SK-N-SH (cell line): ENCODE measurements around the gene MPHOSPH9. TPM values are rescaled to one million over a fixed set of nuclear protein-coding genes. Genes with fewer than 3 reads are reported as not detected.

ENCODE experiments used
- CTCF ChIA-PET: fragments of 300-600, 350-600 bp; formaldehyde crosslinking; extraction: SDS; loops from one replicate; lab custom pipeline; 2021; lab: Yijun Ruan, JAX
- POLR2A ChIA-PET: fragments of 350-600 bp; sonication (Branson Sonifier 250); formaldehyde crosslinking; extraction: SDS; loops from one replicate; lab custom pipeline; 2020; ENCODE audit warnings: antibody characterized with exemption, inconsistent platforms; lab: Yijun Ruan, JAX
- DNase-seq: peaks from one replicate; pipeline ENCODE4 v3.0.0; 2012
- H2AFZ ChIP-seq: fragments of 200-600 bp; sonication (generic); 2 replicates; pipeline ENCODE4 v1.8.1; 2016; ENCODE audit warnings: antibody characterized with exemption, mild to moderate bottlenecking, low read depth
- H3F3A ChIP-seq: fragments of 200-600 bp; sonication (generic); replicated peaks from 2 replicates; pipeline ENCODE3; 2016; ENCODE audit warnings: antibody characterized with exemption, mild to moderate bottlenecking; ENCODE audit not compliant: insufficient read depth
- H3K27ac ChIP-seq, 2 experiments: fragments of 200-500 bp in 1 of 2; fragments of 200-600 bp in 1 of 2; sonication (Bioruptor generic) in 1 of 2; sonication (generic), shearing (Covaris generic) in 1 of 2; 2 replicates each; pipeline versions ENCODE4 v1.5.1 to v1.6.1; 2014 to 2016; ENCODE audit warnings: low read depth in 2 of 2, inconsistent platforms in 1 of 2, low read length in 1 of 2, mild to moderate bottlenecking in 1 of 2, mixed read lengths in 1 of 2
- H3K27me3 ChIP-seq: fragments of 200-600 bp; sonication (generic), shearing (Covaris generic); 2 replicates; pipeline ENCODE4 v1.6.1; 2016; ENCODE audit warnings: mixed run types; ENCODE audit not compliant: insufficient read depth
- H3K36me3 ChIP-seq, 2 experiments: fragments of 200-500 bp in 1 of 2; fragments of 200-600 bp in 1 of 2; sonication (Bioruptor generic) in 1 of 2; sonication (generic) in 1 of 2; replicated peaks in 1 of 2; 2 replicates each; pipeline versions ENCODE3 to v1.5.1; 2014 to 2016; ENCODE audit warnings: low read length in 1 of 2, mild to moderate bottlenecking in 1 of 2; ENCODE audit not compliant: insufficient read depth in 2 of 2, control insufficient read depth in 1 of 2
- H3K4me1 ChIP-seq, 2 experiments: fragments of 200-500 bp in 1 of 2; fragments of 200-600 bp in 1 of 2; sonication (Bioruptor generic) in 1 of 2; sonication (generic), shearing (Covaris generic) in 1 of 2; 2 replicates each; pipeline versions ENCODE4 v1.5.1 to v1.6.1; 2014 to 2016; ENCODE audit warnings: low read depth in 1 of 2, low read length in 1 of 2, mixed run types in 1 of 2; ENCODE audit not compliant: insufficient read depth in 2 of 2, control insufficient read depth in 1 of 2
- H3K4me2 ChIP-seq: fragments of 200-600 bp; sonication (generic), shearing (Covaris generic); 2 replicates; pipeline ENCODE4 v1.6.1; 2017; ENCODE audit warnings: mixed run types
- H3K4me3 ChIP-seq, 2 experiments: fragments of 200-500 bp in 1 of 2; fragments of 200-600 bp in 1 of 2; sonication (Bioruptor generic) in 1 of 2; sonication (generic), shearing (Covaris generic) in 1 of 2; 2 replicates each; pipeline versions ENCODE4 v1.5.1 to v1.8.1; 2014 to 2016; ENCODE audit warnings: low read depth in 2 of 2, inconsistent platforms in 1 of 2, low read length in 1 of 2, mild to moderate bottlenecking in 1 of 2, mixed read lengths in 1 of 2, moderate library complexity in 1 of 2
- H3K79me2 ChIP-seq: fragments of 200-600 bp; sonication (generic); 2 replicates; pipeline ENCODE4 v1.8.1; 2017; ENCODE audit warnings: mild to moderate bottlenecking; ENCODE audit not compliant: insufficient read depth
- H3K9ac ChIP-seq: fragments of 200-600 bp; sonication (generic); 2 replicates; pipeline ENCODE4 v1.6.1; 2017; ENCODE audit warnings: mixed run types
- H3K9me2 ChIP-seq: fragments of 200-600 bp; sonication (generic); 2 replicates; pipeline ENCODE4 v1.6.1; 2017; ENCODE audit warnings: mixed run types
- H3K9me3 ChIP-seq: fragments of 200-600 bp; sonication (generic); 2 replicates; pipeline ENCODE4 v1.6.1; 2017; ENCODE audit warnings: mixed run types, mild to moderate bottlenecking, moderate library complexity
- H4K20me1 ChIP-seq: fragments of 200-600 bp; sonication (generic); 2 replicates; pipeline ENCODE4 v1.6.1; 2017; ENCODE audit warnings: mild to moderate bottlenecking, mixed run types; ENCODE audit not compliant: insufficient read depth
- CTCF ChIP-seq: fragments of 200-600 bp; sonication (generic); IDR thresholded peaks from 2 replicates; pipeline ENCODE4 v1.6.1; 2017; ENCODE audit warnings: antibody characterized with exemption, mild to moderate bottlenecking, moderate library complexity
- ELF1 ChIP-seq: IDR thresholded peaks from 2 replicates; pipeline ENCODE4 v1.4.0; 2012
- EP300 ChIP-seq, 2 experiments: IDR thresholded peaks; 2 replicates each; pipeline versions ENCODE4 v1.4.0 to v1.6.1; 2012; ENCODE audit warnings: borderline replicate concordance in 1 of 2, low read depth in 1 of 2, low read length in 1 of 2
- EZH2phosphoT487 ChIP-seq: fragments of 200-600 bp; sonication (generic); IDR thresholded peaks from 2 replicates; pipeline ENCODE4 v1.6.1; 2017; ENCODE audit warnings: low read depth, mixed run types, mild to moderate bottlenecking, antibody characterized with exemption, moderate library complexity, borderline replicate concordance
- FOSL2 ChIP-seq: IDR thresholded peaks from 2 replicates; pipeline ENCODE4 v1.4.0; 2012; ENCODE audit warnings: low read depth, mild to moderate bottlenecking, moderate library complexity, borderline replicate concordance
- FOXJ3 ChIP-seq: sonication (generic); formaldehyde crosslinking; IDR thresholded peaks from 2 replicates; pipeline ENCODE4 v1.5.1; 2020; ENCODE audit warnings: mild to moderate bottlenecking, missing genetic modification reagents
- JUND ChIP-seq: IDR thresholded peaks from 2 replicates; pipeline ENCODE4 v1.4.0; 2012
- MEF2A ChIP-seq: IDR thresholded peaks from 2 replicates; pipeline ENCODE4 v1.4.0; 2012; ENCODE audit warnings: low read depth, borderline replicate concordance
- PBX3 ChIP-seq: IDR thresholded peaks from 2 replicates; pipeline ENCODE4; 2012
- POLR2AphosphoS5 ChIP-seq: IDR thresholded peaks from 2 replicates; pipeline ENCODE4 v1.6.1; 2012; ENCODE audit warnings: low read depth, low read length
- RAD21 ChIP-seq: IDR thresholded peaks from 2 replicates; pipeline ENCODE4 v1.6.1; 2012; ENCODE audit warnings: mild to moderate bottlenecking, low read length
- REST ChIP-seq: IDR thresholded peaks from 2 replicates; pipeline ENCODE4 v1.6.1; 2012; ENCODE audit warnings: mild to moderate bottlenecking, low read depth, low read length, moderate library complexity
- RXRA ChIP-seq: IDR thresholded peaks from 2 replicates; pipeline ENCODE4 v1.4.0; 2012; ENCODE audit warnings: low read depth, mild to moderate bottlenecking, borderline replicate concordance
- TAF1 ChIP-seq: IDR thresholded peaks from 2 replicates; pipeline ENCODE4 v1.6.1; 2012; ENCODE audit warnings: low read depth, mild to moderate bottlenecking, low read length, moderate library complexity, borderline replicate concordance
- TCF12 ChIP-seq: IDR thresholded peaks from 2 replicates; pipeline ENCODE4 v1.4.0; 2012
- TEAD4 ChIP-seq: IDR thresholded peaks from 2 replicates; pipeline ENCODE4 v1.4.0; 2012; ENCODE audit warnings: mild to moderate bottlenecking, borderline replicate concordance; ENCODE audit not compliant: insufficient read depth
- ZBTB33 ChIP-seq: IDR thresholded peaks from 2 replicates; pipeline ENCODE4 v1.4.0; 2012; ENCODE audit warnings: low read depth, borderline replicate concordance
- WGBS: methylation state at CpG from one replicate; pipeline ENCODE4 v1.1.6; 2017; ENCODE audit warnings: low lambda C conversion rate; 5-methylcytosine and 5-hydroxymethylcytosine counted together
- polyA plus RNA-seq, 3 experiments: library from polyadenylated mRNA; depleted of rRNA; stranded (reverse); fragments of >200 nt; gene quantifications; 2 replicates each; pipeline ENCODE4 v1.2.3, GENCODE V29; 2012

Gene MPHOSPH9
- polyA plus RNA-seq, 1 of the 3 experiments (the other 2 are of a cell fraction): 9.0 TPM

GRCh38 chr12:123268850-123269249 lies 35.9 kb upstream of the MPHOSPH9 start:
- H3K4me3 ChIP-seq: peak overlapping the region; percentile 83 to 90; a peak in 2 of 4 replicates
- peak; percentile 34 for DNase-seq
- H2AFZ ChIP-seq: no peak overlapping the region
- TF ChIP-seq FOSL2: no peak
- no peak for TF ChIP-seq EZH2phosphoT487
- no peak for TF ChIP-seq REST
- TF ChIP-seq RAD21: no peak
- no peak for TF ChIP-seq TAF1
- no peak for TF ChIP-seq POLR2AphosphoS5
- no peak for TF ChIP-seq TCF12
- no peak for TF ChIP-seq EP300 (IDR thresholded peaks at IDR 0.05; ENCODE audit: borderline replicate concordance in 1 of 2, low read depth in 1 of 2, low read length in 1 of 2)
- TF ChIP-seq JUND: no peak
- no peak for TF ChIP-seq ZBTB33
- no peak for TF ChIP-seq FOXJ3
- TF ChIP-seq MEF2A: no peak
- no peak for TF ChIP-seq RXRA
- TF ChIP-seq TEAD4: no peak
- no peak for TF ChIP-seq ELF1
- TF ChIP-seq CTCF: no peak
- no peak for TF ChIP-seq PBX3
- peaks cover 3 to 21% of the 10 kb centered on the region in 2 experiments for H3K36me3 ChIP-seq
- POLR2A ChIA-PET: interaction anchor here (0.9 to 3.5 kb wide), 5 partner anchors 11 to 353 kb away, joined by 3 to 47 read pairs (median 6); partner anchors contain the start of genes MPHOSPH9, MTRFR and SNRNP35
- peaks cover 7% of the 10 kb centered on the region for H3F3A ChIP-seq
- no peaks in the 10 kb centered on the region for H3K9me3 ChIP-seq
- 86% methylated on average over 13 of the region's 13 CpGs for WGBS
- CTCF ChIA-PET: interaction anchor here (1.1 to 2.6 kb wide), 10 partner anchors 13 to 334 kb away, joined by 3 to 14 read pairs (median 5); partner anchors contain the start of genes DDX55, KMT5A, MPHOSPH9 and MTRFR
- H3K9me2 ChIP-seq: no peaks in the 10 kb centered on the region
- H3K27me3 ChIP-seq: no peaks in the 10 kb centered on the region
- H3K27ac ChIP-seq: peak overlapping the region; percentile 80 to 99; a peak in 3 of 4 replicates
- H3K4me2 ChIP-seq: peak overlapping the region; percentile 96
- H3K9ac ChIP-seq: peak overlapping the region; percentile 86; the same call in 1 of the 2 replicates
- peaks cover 23% of the 10 kb centered on the region for H4K20me1 ChIP-seq
- H3K4me1 ChIP-seq: peaks cover 5 to 46% of the 10 kb centered on the region in 2 experiments; a peak in 3 of 4 replicates
- peaks cover 84% of the 10 kb centered on the region for H3K79me2 ChIP-seq
